Mesenteric fat pad (tissue), 1 donor: Measurements from ENCODE around the gene ATG4C. TPM values are rescaled to one million over a fixed set of nuclear protein-coding genes. Genes with fewer than 3 reads are reported as not detected.
"Not testable (repeated sequence)": the region's sequence is repeated elsewhere in the genome, so short reads cannot be mapped to it uniquely, and the experiment has no call there.

ENCODE experiments used
- DNase-seq: peaks from one replicate; pipeline ENCODE4 v3.0.0-alpha.2; 2020; ENCODE audit warnings: low spot score
- total RNA-seq: library from RNA; stranded (reverse); fragmentation: NEBNext Ultra II Directional; extraction: Animal tissue kit (Norgen Biotek cat#: 25700); gene quantifications from one replicate; pipeline ENCODE4 v1.2.1, GENCODE V29; 2021
- donor health status: DM: yes; HTN: yes; CAD: no.

Gene ATG4C
- total RNA-seq, 1 donor from 2014 or later: 12.3 TPM

- no peak for DNase-seq
Observed at GRCh38 chr1:62774006-62774405, 9.9 kb upstream of the ATG4C start.

GRCh38 chr1:62774971-62775595, 8.8 kb upstream of the ATG4C start:
- DNase-seq: no peak

- DNase-seq: no peak
Observed at GRCh38 chr1:62778208-62778607, 5.7 kb upstream of the ATG4C start.

- DNase-seq: no peak
Observed at GRCh38 chr1:62781841-62782543, 1.9 kb upstream of the ATG4C start.

- not testable (repeated sequence) for DNase-seq
Observed at GRCh38 chr1:62782544-62783212, 1.3 kb upstream of the ATG4C start.

GRCh38 chr1:62784509-62785365, 805 bp downstream of the ATG4C start:
- no peak for DNase-seq

GRCh38 chr1:62790716-62791115, 6.8 kb downstream of the ATG4C start:
- no peak for DNase-seq

- no peak for DNase-seq
Observed at GRCh38 chr1:62794053-62794452, 10.1 kb downstream of the ATG4C start.

- DNase-seq: no peak
Observed at GRCh38 chr1:62796221-62796620, 12.3 kb downstream of the ATG4C start.

- no peak for DNase-seq
Observed at GRCh38 chr1:62799688-62800087, 15.8 kb downstream of the ATG4C start.

- DNase-seq: no peak
Observed at GRCh38 chr1:62800281-62800680, 16.3 kb downstream of the ATG4C start.

GRCh38 chr1:62800825-62801306, 16.9 kb downstream of the ATG4C start:
- DNase-seq: no peak

- no peak for DNase-seq
Observed at GRCh38 chr1:62809788-62810187, 25.9 kb downstream of the ATG4C start.

GRCh38 chr1:62810420-62811274, 26.7 kb downstream of the ATG4C start:
- no peak for DNase-seq

- no peak for DNase-seq
Observed at GRCh38 chr1:62823556-62823955, 39.6 kb downstream of the ATG4C start.

GRCh38 chr1:62826901-62827300, 43.0 kb downstream of the ATG4C start:
- no peak for DNase-seq

GRCh38 chr1:62827786-62828185, 43.9 kb downstream of the ATG4C start:
- DNase-seq: not testable (repeated sequence)

GRCh38 chr1:62832276-62832675, 48.3 kb downstream of the ATG4C start:
- DNase-seq: no peak

GRCh38 chr1:62833529-62833928, 49.6 kb downstream of the ATG4C start:
- DNase-seq: no peak

GRCh38 chr1:62834400-62834961, 50.5 kb downstream of the ATG4C start:
- DNase-seq: no peak
